ENCODE results near the gene EMC10. TPM values are rescaled to one million over a fixed set of nuclear protein-coding genes. Genes with fewer than 3 reads are reported as not detected.

Gene EMC10
- total RNA-seq, 1 experiment from 2014 or later: 109 TPM

DNA sequence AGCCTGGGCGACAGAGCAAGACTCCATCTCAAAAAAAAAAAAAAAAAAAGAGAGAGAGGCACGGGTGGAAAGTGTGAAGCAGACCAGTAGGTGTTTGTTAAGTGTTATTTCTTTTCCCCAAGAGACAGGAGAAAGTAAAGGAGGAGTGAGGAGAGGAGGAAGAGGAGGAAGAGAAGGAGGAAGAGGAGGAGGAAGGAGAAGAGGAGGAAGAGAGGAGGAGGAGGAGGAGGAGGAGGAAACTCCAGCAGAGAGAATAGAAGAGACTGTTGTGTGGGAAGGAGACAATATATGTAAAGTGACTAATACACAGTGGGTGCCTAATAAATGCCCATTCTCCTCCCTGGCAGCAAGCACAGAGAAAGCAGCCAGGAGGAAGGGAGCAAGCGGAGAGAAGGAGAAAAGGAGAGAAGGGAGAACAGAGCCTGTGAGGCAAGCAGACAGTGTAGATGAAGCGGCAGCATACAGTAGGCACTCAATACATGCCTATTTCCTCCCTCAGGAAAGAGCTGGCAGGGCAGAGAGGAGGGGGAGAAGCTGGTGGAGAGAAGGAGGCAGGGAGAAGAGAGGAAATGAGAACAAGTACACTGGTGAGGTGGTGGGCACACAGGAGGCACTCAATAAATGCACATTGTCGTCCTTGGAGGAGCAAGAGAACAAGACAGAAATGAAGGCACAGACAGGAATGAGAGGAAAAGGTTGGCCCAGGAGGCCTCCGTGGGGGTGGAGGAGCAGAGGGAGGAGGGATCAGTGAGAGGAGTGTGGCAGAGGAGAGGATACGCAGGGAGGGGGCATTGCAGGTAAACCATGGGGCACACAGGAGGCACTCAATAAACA, 18.1 kb downstream of the EMC10 start:
- peaks cover 6 to 13% of the 10 kb centered on the region in 2 experiments; a peak in 4 of 5 replicates for H3K9me3 Mint-ChIP-seq
- H3K27ac ChIP-seq (ENCODE audit: insufficient read length, low read depth, low read length): no peak overlapping the region
- no peaks in the 10 kb centered on the region for H3K79me1 ChIP-seq (ENCODE audit: insufficient read depth, low read depth, low read length, poor library complexity, severe bottlenecking)
- H3K79me2 ChIP-seq (ENCODE audit: insufficient read depth, low read length): no peaks in the 10 kb centered on the region
- H3T11ph ChIP-seq (ENCODE audit: low read length): no peak overlapping the region
- no peak overlapping the region for H3K4me2 ChIP-seq (ENCODE audit: insufficient read depth, insufficient read length, low read length)
- peak; percentile 13 for DNase-seq
- WGBS (ENCODE audit: extremely low coverage, insufficient read length, low lambda C conversion rate): no CpG with 5 or more reads among the region's 7 CpGs
- H2AK5ac ChIP-seq (ENCODE audit: insufficient read length, low read length): no peak overlapping the region
- H3K4me1 Mint-ChIP-seq: peaks cover 20 to 29% of the 10 kb centered on the region in 2 experiments
- H3K4me3 Mint-ChIP-seq: no peak overlapping the region; a peak in 1 of 5 replicates
- no peaks in the 10 kb centered on the region for H4K20me1 ChIP-seq (ENCODE audit: control insufficient read depth, insufficient read depth, insufficient read length)
- no peak overlapping the region for H4K8ac ChIP-seq (replicated peaks; ENCODE audit: insufficient read length, low read depth, low read length)
- H3K27me3 Mint-ChIP-seq (ENCODE audit: low read depth): peaks cover 69% of the 10 kb centered on the region
- no peak overlapping the region for H2BK15ac ChIP-seq (ENCODE audit: low read depth, low read length)
- H2BK5ac ChIP-seq (ENCODE audit: insufficient read length, low read length): no peak overlapping the region
- H3K18ac ChIP-seq (ENCODE audit: insufficient read length, low read depth, low read length): no peak overlapping the region
- no peak overlapping the region for H3K27ac Mint-ChIP-seq
- no peak overlapping the region for H2BK20ac ChIP-seq (ENCODE audit: low read depth, low read length, poor library complexity, severe bottlenecking)
- H2AFZ ChIP-seq (ENCODE audit: low read length): no peak overlapping the region
- no peaks in the 10 kb centered on the region for H3K9me3 ChIP-seq (ENCODE audit: control insufficient read depth, low read depth, low read length)
- H3K4ac ChIP-seq (ENCODE audit: low read depth, low read length): no peak overlapping the region
- H4K91ac ChIP-seq (ENCODE audit: insufficient read length, low read depth, low read length): no peak overlapping the region
- H3K23me2 ChIP-seq (ENCODE audit: insufficient read length, low read depth, low read length, poor library complexity, severe bottlenecking): peaks cover 5% of the 10 kb centered on the region
- H3K27me3 ChIP-seq (ENCODE audit: insufficient read depth, low read length): peaks cover 26% of the 10 kb centered on the region; the same call in 1 of the 2 replicates
- no peak for TF ChIP-seq CTCF (conservative IDR thresholded peaks at IDR 0.05)
- H3K56ac ChIP-seq (ENCODE audit: insufficient read length, low read depth, low read length): no peak overlapping the region
- peaks cover 4% of the 10 kb centered on the region; the same call in 1 of the 2 replicates for H3K4me1 ChIP-seq (ENCODE audit: insufficient read depth, low read length)
- no peak overlapping the region for H4K5ac ChIP-seq (ENCODE audit: insufficient read length, low read depth, low read length)
- H2BK12ac ChIP-seq (ENCODE audit: insufficient read length, low read depth, low read length): no peak overlapping the region
- H3K23ac ChIP-seq (ENCODE audit: insufficient read length, low read depth, low read length): no peak overlapping the region
- no peak overlapping the region; the same call in 1 of the 2 replicates for H3K14ac ChIP-seq (ENCODE audit: insufficient read depth, low read length)
- H2BK120ac ChIP-seq (ENCODE audit: low read depth, low read length, poor library complexity, severe bottlenecking): no peak overlapping the region
- H3K36me3 Mint-ChIP-seq (ENCODE audit: insufficient read depth in 1 of 3, low read depth in 3 of 3): peaks cover 0 to 6% (median 3%) of the 10 kb centered on the region in 3 experiments; a peak in 4 of 7 replicates
- H3K9ac ChIP-seq (ENCODE audit: extremely low read depth, insufficient read length, low read length): no peak overlapping the region
